ENCODE results near the gene COL21A1.

COL21A1 gene

DNA sequence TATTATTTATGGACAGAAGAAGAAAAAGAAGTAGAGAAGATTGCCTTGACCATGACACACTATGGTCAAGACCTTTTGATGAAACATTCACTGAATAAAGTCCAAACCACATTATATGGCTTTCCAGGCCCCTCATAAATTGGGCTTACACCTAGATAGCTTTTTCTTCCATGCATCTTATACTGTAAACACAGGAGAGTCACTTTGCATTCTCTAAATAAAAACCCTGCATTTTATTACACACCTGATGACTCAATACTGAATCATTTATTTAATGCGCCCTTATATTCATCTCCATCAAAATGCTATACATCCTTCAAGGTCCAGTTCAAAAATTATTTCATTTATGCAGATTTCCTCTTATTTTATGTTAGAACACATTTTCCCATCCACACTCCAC lies 78.0 kb downstream of the COL21A1 start:
- FAIRE-seq (no peak), DNase-seq (ENCODE audit: insufficient read length) (no peak)
- TF ChIP-seq TAF1 (IDR thresholded peaks at IDR 0.05; ENCODE audit: borderline replicate concordance, low read depth, low read length) (no peak), POLR2AphosphoS5 (IDR thresholded peaks at IDR 0.05; ENCODE audit: low read depth, low read length) (no peak), POLR2A (IDR thresholded peaks at IDR 0.05; ENCODE audit: low read depth, low read length) (no peak)

DNA sequence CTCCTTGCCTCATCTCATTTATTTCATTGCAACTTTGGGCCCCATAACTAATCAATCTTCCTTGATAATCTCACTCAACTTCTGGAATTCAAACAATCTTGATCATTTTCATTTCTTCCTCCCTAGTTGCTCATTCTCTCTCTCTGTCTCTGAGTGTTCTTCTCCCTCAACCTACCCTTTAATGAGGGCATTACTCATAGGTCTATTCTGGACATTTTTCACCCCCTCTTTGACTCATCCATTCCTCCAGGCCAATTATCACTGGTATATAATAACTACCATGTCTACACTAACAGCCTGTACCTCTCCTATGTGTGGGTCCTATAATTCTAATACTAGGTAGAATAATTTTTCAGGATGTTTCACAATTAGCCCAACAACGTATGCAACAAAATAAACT lies 78.8 kb downstream of the COL21A1 start:
- no peak for DNase-seq (ENCODE audit: insufficient read length)
- TF ChIP-seq TAF1 (IDR thresholded peaks at IDR 0.05; ENCODE audit: borderline replicate concordance, low read depth, low read length) (no peak), POLR2AphosphoS5 (IDR thresholded peaks at IDR 0.05; ENCODE audit: low read depth, low read length) (no peak), POLR2A (IDR thresholded peaks at IDR 0.05; ENCODE audit: low read depth, low read length) (no peak)
- no peak for FAIRE-seq

GRCh38 chr6:56162081-56162480 lies 85.3 kb downstream of the COL21A1 start:
- DNase-seq (ENCODE audit: insufficient read length) (no peak), FAIRE-seq (no peak)
- no peak for TF ChIP-seq POLR2AphosphoS5 (IDR thresholded peaks at IDR 0.05; ENCODE audit: low read depth, low read length)
- no peak for TF ChIP-seq POLR2A (IDR thresholded peaks at IDR 0.05; ENCODE audit: low read depth, low read length)
- TF ChIP-seq TAF1 (IDR thresholded peaks at IDR 0.05; ENCODE audit: borderline replicate concordance, low read depth, low read length): no peak

GRCh38 chr6:56160489-56160888 lies 86.9 kb downstream of the COL21A1 start:
- DNase-seq (ENCODE audit: insufficient read length) (no peak), FAIRE-seq (no peak)
- TF ChIP-seq POLR2AphosphoS5 (IDR thresholded peaks at IDR 0.05; ENCODE audit: low read depth, low read length) (no peak), TAF1 (IDR thresholded peaks at IDR 0.05; ENCODE audit: borderline replicate concordance, low read depth, low read length) (no peak), POLR2A (IDR thresholded peaks at IDR 0.05; ENCODE audit: low read depth, low read length) (no peak)

GRCh38 chr6:56158571-56158970 lies 88.8 kb downstream of the COL21A1 start:
- DNase-seq (ENCODE audit: insufficient read length) (no peak), FAIRE-seq (no peak)
- TF ChIP-seq POLR2A (IDR thresholded peaks at IDR 0.05; ENCODE audit: low read depth, low read length): no peak
- no peak for TF ChIP-seq TAF1 (IDR thresholded peaks at IDR 0.05; ENCODE audit: borderline replicate concordance, low read depth, low read length)
- TF ChIP-seq POLR2AphosphoS5 (IDR thresholded peaks at IDR 0.05; ENCODE audit: low read depth, low read length): no peak

DNA sequence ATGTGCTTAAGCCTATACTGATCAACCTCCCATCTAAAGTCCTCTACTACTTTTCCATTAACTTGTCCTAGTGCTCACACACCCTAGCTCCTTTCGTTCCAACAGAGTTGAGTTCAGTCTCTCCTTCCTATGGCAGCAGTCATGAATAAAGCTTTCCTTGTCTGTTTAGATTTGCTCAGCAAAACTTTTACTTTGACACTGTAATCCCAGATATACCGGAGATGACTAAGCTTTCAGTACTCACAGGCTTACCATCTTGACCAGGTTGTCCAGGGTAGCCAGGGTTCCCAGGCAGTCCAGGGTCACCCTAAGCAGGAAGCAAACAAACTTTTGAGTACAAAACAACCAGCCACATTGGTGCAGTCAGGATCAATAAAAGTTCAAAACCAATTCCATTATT lies 90.7 kb downstream of the COL21A1 start:
- TF ChIP-seq TAF1 (IDR thresholded peaks at IDR 0.05; ENCODE audit: borderline replicate concordance, low read depth, low read length): no peak
- no peak for TF ChIP-seq POLR2A (IDR thresholded peaks at IDR 0.05; ENCODE audit: low read depth, low read length)
- TF ChIP-seq POLR2AphosphoS5 (IDR thresholded peaks at IDR 0.05; ENCODE audit: low read depth, low read length): no peak
- FAIRE-seq: no peak
- no peak for DNase-seq (ENCODE audit: insufficient read length)

DNA sequence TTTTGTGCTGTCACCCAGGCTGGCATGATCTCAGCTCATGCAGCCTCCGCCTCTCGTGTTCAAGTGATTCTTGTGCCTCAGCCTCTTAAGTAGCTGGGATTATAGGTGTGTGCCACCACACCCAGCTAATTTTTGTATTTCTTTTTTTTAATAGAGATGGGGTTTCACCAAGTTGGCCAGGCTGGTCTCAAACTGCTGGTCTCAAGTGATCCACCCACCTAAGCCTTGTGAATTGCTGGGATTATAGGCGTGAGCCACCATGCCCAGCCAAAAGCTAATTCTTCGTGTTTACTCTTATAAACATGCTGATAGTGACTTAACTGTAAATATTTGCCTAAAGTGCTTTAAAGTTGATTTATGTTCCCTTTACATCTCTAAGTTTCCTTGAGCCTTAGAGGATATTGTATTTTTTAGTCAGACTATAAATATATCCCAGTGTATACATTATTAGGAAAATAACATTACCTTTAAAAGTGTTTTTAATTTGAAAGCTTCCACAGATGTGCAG lies 91.7 kb downstream of the COL21A1 start:
- TF ChIP-seq POLR2AphosphoS5 (IDR thresholded peaks at IDR 0.05; ENCODE audit: low read depth, low read length): no peak
- TF ChIP-seq POLR2A (IDR thresholded peaks at IDR 0.05; ENCODE audit: low read depth, low read length): no peak
- TF ChIP-seq TAF1 (IDR thresholded peaks at IDR 0.05; ENCODE audit: borderline replicate concordance, low read depth, low read length): no peak
- DNase-seq (ENCODE audit: insufficient read length): no peak
- FAIRE-seq: no peak

- TF ChIP-seq POLR2A (IDR thresholded peaks at IDR 0.05; ENCODE audit: low read depth, low read length) (no peak), POLR2AphosphoS5 (IDR thresholded peaks at IDR 0.05; ENCODE audit: low read depth, low read length) (no peak), TAF1 (IDR thresholded peaks at IDR 0.05; ENCODE audit: borderline replicate concordance, low read depth, low read length) (no peak)
- FAIRE-seq (no peak), DNase-seq (ENCODE audit: insufficient read length) (no peak)
Measured at GRCh38 chr6:56154076-56154475, 93.3 kb downstream of the COL21A1 start.

DNA sequence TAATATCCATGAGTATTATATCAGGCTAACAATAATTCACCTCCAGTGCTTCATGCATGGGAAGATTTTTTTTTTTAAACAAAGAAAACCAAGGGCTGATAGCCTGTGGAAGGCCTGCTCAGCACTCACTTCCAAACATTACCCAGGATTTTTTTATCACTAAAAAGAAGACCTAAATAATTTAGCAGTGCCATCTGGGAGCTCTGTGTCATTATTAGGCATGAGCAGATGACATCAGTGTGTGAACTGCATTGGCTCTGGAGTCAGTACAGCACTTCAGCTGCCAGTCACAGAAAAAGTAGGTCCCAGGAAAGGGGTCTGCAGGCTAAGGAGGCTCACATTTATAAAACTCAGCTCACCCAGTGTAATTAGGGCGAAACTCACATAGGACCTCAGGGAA lies 94.8 kb downstream of the COL21A1 start:
- TF ChIP-seq POLR2A (IDR thresholded peaks at IDR 0.05; ENCODE audit: low read depth, low read length): no peak
- TF ChIP-seq TAF1 (IDR thresholded peaks at IDR 0.05; ENCODE audit: borderline replicate concordance, low read depth, low read length): no peak
- no peak for TF ChIP-seq POLR2AphosphoS5 (IDR thresholded peaks at IDR 0.05; ENCODE audit: low read depth, low read length)
- DNase-seq (ENCODE audit: insufficient read length) (no peak), FAIRE-seq (no peak)

DNA sequence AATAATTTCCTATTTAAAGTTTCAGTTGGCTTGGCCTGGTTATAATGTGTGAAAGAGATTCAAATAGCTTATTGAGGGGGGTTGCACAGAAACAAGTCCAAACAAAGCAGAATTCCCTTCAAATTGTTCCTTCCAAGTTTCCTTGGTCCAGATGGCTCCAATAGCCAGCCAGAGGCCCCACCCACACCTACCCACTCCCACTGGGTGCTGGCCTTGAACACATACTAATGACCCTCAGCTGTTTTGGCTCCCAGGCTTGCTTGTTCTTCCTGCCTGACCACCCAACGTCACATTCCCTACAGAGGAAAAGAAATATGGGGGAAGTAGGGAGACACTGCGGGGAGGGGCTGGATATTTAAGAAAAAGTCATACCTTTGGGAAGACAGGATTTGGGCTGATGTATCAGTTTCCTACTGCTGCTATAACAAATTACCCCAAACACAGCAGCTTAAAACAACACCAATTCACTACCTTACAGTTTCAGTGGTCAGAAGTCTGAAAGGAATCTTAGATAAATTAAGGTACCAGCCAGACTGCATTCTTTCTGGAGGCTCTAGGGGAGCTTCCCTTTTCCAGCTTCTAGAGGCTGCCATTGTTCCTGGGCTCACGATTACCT lies 95.7 kb downstream of the COL21A1 start:
- FAIRE-seq (no peak), DNase-seq (ENCODE audit: insufficient read length) (no peak)
- TF ChIP-seq POLR2AphosphoS5 (IDR thresholded peaks at IDR 0.05; ENCODE audit: low read depth, low read length) (no peak), TAF1 (IDR thresholded peaks at IDR 0.05; ENCODE audit: borderline replicate concordance, low read depth, low read length) (no peak), POLR2A (IDR thresholded peaks at IDR 0.05; ENCODE audit: low read depth, low read length) (no peak)

GRCh38 chr6:56148488-56149186 lies 98.7 kb downstream of the COL21A1 start:
- FAIRE-seq (no peak), DNase-seq (ENCODE audit: insufficient read length) (no peak)
- TF ChIP-seq POLR2AphosphoS5 (IDR thresholded peaks at IDR 0.05; ENCODE audit: low read depth, low read length): no peak
- TF ChIP-seq TAF1 (IDR thresholded peaks at IDR 0.05; ENCODE audit: borderline replicate concordance, low read depth, low read length): no peak
- TF ChIP-seq POLR2A (IDR thresholded peaks at IDR 0.05; ENCODE audit: low read depth, low read length): no peak

DNA sequence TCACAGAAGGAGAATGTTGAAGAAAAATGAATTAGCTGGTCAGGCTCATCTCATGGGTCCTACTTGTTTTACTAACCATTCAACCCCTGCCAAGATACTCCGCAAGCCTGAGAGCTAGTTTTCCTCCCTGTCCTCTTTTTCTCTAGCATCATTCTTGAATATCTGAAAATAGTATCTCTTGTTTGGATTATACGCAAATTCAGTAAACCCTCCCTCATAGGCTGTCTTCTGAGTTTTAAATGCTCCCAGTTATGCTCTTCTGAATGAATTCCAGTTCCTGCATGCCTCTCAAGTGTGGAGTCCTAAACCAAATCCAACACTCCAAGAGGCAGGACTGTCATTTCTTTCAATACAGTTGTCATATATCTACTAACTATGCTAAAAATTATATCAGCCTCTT lies 99.6 kb downstream of the COL21A1 start:
- DNase-seq (ENCODE audit: insufficient read length) (no peak), FAIRE-seq (no peak)
- TF ChIP-seq POLR2A (IDR thresholded peaks at IDR 0.05; ENCODE audit: low read depth, low read length): no peak
- no peak for TF ChIP-seq TAF1 (IDR thresholded peaks at IDR 0.05; ENCODE audit: borderline replicate concordance, low read depth, low read length)
- no peak for TF ChIP-seq POLR2AphosphoS5 (IDR thresholded peaks at IDR 0.05; ENCODE audit: low read depth, low read length)

Data from GM12892 (cell line).